ENCODE data around the gene VSIG8.

GRCh38 chr1:159821171-159821867 is 41.1 kb downstream of the VSIG8 start:
- no peak for TF ChIP-seq ZNF274 (IDR thresholded peaks at IDR 0.05; ENCODE audit: low read depth, low read length)
- TF ChIP-seq YY1 (IDR thresholded peaks at IDR 0.05; ENCODE audit: insufficient read depth, insufficient read length): no peak
